ENCODE measurements around the gene PLEKHA5. TPM values are rescaled to one million over a fixed set of nuclear protein-coding genes. Genes with fewer than 3 reads are reported as not detected.

PLEKHA5 gene
- 1 to 10 TPM; 2.1 to 3.2 TPM for total RNA-seq

GRCh38 chr12:19129486-19130223, at the start of gene PLEKHA5:
Gene PLEKHA5 (plus strand): TSS chr12:19129733. CDS start chr12:19129800, 67 bp downstream.
- intact Hi-C loops (cut with micrococcal nuclease) = no loop called here
- peak; percentile 48 for DNase-seq
- Mint-ChIP-seq H3K9me3 (peaks cover 13% of the 10 kb centered on the region), H3K27me3 (peaks cover 10% of the 10 kb centered on the region), H3K36me3 (ENCODE audit: low read depth) (no peaks in the 10 kb centered on the region), H3K4me3 (peak within 1 kb of the TSS; percentile 71), H3K27ac (peak within 1 kb of the TSS; percentile 59), H3K4me1 (ENCODE audit: low read depth) (peaks cover 12% of the 10 kb centered on the region)
- ChIA-PET CTCF (no interaction called here), POLR2A (no interaction called here)
- ATAC-seq = peak; percentile 65
- no peak for TF ChIP-seq CTCF (IDR thresholded peaks at IDR 0.05)

GRCh38 chr12:19080918-19081317, 48.6 kb upstream of the PLEKHA5 start:
- POLR2A ChIA-PET = no interaction called here
- intact Hi-C loops (cut with micrococcal nuclease) = no loop called here
- Mint-ChIP-seq H3K36me3 (ENCODE audit: low read depth) (no peaks in the 10 kb centered on the region), H3K4me1 (ENCODE audit: low read depth) (no peaks in the 10 kb centered on the region), H3K27me3 (no peaks in the 10 kb centered on the region), H3K9me3 (peaks cover 2% of the 10 kb centered on the region), H3K27ac (no peak overlapping the region), H3K4me3 (no peak overlapping the region)
- ATAC-seq = no peak
- DNase-seq = no peak
- TF ChIP-seq CTCF (IDR thresholded peaks at IDR 0.05) = no peak
- CTCF ChIA-PET = no interaction called here

- Mint-ChIP-seq H3K27me3 (no peaks in the 10 kb centered on the region), H3K4me3 (no peak overlapping the region), H3K27ac (no peak overlapping the region), H3K36me3 (ENCODE audit: low read depth) (no peaks in the 10 kb centered on the region), H3K4me1 (ENCODE audit: low read depth) (no peaks in the 10 kb centered on the region), H3K9me3 (peaks cover 2% of the 10 kb centered on the region)
- CTCF ChIA-PET = no interaction called here
- ATAC-seq = no peak
- TF ChIP-seq CTCF (IDR thresholded peaks at IDR 0.05) = no peak
- intact Hi-C loops (cut with micrococcal nuclease) = no loop called here
- no peak for DNase-seq
- POLR2A ChIA-PET = no interaction called here
These were observed 47.1 kb upstream of the PLEKHA5 start for GRCh38 chr12:19082365-19082911.

GRCh38 chr12:19084547-19084946, 45.0 kb upstream of the PLEKHA5 start:
- H3K4me3 Mint-ChIP-seq = no peak overlapping the region
- peaks cover 2% of the 10 kb centered on the region for H3K9me3 Mint-ChIP-seq
- no peak for TF ChIP-seq CTCF (IDR thresholded peaks at IDR 0.05)
- DNase-seq = no peak
- H3K27me3 Mint-ChIP-seq = no peaks in the 10 kb centered on the region
- intact Hi-C loops (cut with micrococcal nuclease) = no loop called here
- POLR2A ChIA-PET = no interaction called here
- CTCF ChIA-PET = no interaction called here
- no peaks in the 10 kb centered on the region for H3K4me1 Mint-ChIP-seq (ENCODE audit: low read depth)
- ATAC-seq = no peak
- H3K36me3 Mint-ChIP-seq (ENCODE audit: low read depth) = no peaks in the 10 kb centered on the region
- H3K27ac Mint-ChIP-seq = no peak overlapping the region

- H3K4me3 Mint-ChIP-seq = no peak overlapping the region
- ATAC-seq (no peak), DNase-seq (no peak)
- no peaks in the 10 kb centered on the region for H3K36me3 Mint-ChIP-seq (ENCODE audit: low read depth)
- no peaks in the 10 kb centered on the region for H3K27me3 Mint-ChIP-seq
- no peaks in the 10 kb centered on the region for H3K4me1 Mint-ChIP-seq (ENCODE audit: low read depth)
- POLR2A ChIA-PET = interaction anchor here (0.6 kb wide), 1 partner anchor 54 kb away, joined by 3 read pairs; no protein-coding TSS in a partner anchor
- intact Hi-C loops (cut with micrococcal nuclease) = no loop called here
- TF ChIP-seq CTCF (IDR thresholded peaks at IDR 0.05) = no peak
- no peak overlapping the region for H3K27ac Mint-ChIP-seq
- H3K9me3 Mint-ChIP-seq = peaks cover 2% of the 10 kb centered on the region
- CTCF ChIA-PET = no interaction called here
These were observed 44.4 kb upstream of the PLEKHA5 start for GRCh38 chr12:19085090-19085489.

Measured in activated CD8-positive, alpha-beta T cell treated with anti-CD3 and anti-CD28 coated beads for 36 hours (primary cell).